Measurements from ENCODE around the gene CRY2. TPM values are rescaled to one million over a fixed set of nuclear protein-coding genes. Genes with fewer than 3 reads are reported as not detected.
A peak's percentile ranks its signal among the peaks of the same experiment; 100 is the strongest.

Gene CRY2
- polyA plus RNA-seq, 1 of the 3 experiments (the other 2 are of a cell fraction) = 6.7 TPM

GRCh38 chr11:45892856-45893255 is 45.6 kb downstream of the CRY2 start:
- Histone ChIP-seq H3K4me3 (ENCODE audit: low read depth in 2 of 2, low read length in 1 of 2) (no peak overlapping the region), H3K27ac (ENCODE audit: low read depth in 2 of 2, low read length in 1 of 2) (no peak overlapping the region), H3K9ac (no peak overlapping the region), H3K4me2 (no peak overlapping the region), H3K4me1 (ENCODE audit: control insufficient read depth in 1 of 2, insufficient read depth in 2 of 2, low read depth in 1 of 2, low read length in 1 of 2) (peaks cover 0 to 19% of the 10 kb centered on the region in 2 experiments; a peak in 1 of 4 replicates), H3K79me2 (ENCODE audit: insufficient read depth) (no peaks in the 10 kb centered on the region), H3F3A (replicated peaks; ENCODE audit: insufficient read depth) (no peaks in the 10 kb centered on the region), H3K27me3 (ENCODE audit: insufficient read depth) (no peaks in the 10 kb centered on the region), H2AFZ (ENCODE audit: low read depth) (no peak overlapping the region), H3K9me2 (no peaks in the 10 kb centered on the region), H3K36me3 (replicated peaks in 1 of 2; ENCODE audit: control insufficient read depth in 1 of 2, insufficient read depth in 2 of 2, low read length in 1 of 2) (no peaks in the 10 kb centered on the region), H4K20me1 (ENCODE audit: insufficient read depth) (no peaks in the 10 kb centered on the region), H3K9me3 (no peaks in the 10 kb centered on the region)
- WGBS (ENCODE audit: low lambda C conversion rate) = 60% methylated on average over 4 of the region's 5 CpGs
- CTCF ChIA-PET = interaction anchor here (1.8 kb wide), 1 partner anchor 20 kb away, joined by 10 read pairs; no protein-coding TSS in a partner anchor
- peak; percentile 2 for DNase-seq
- POLR2A ChIA-PET = no interaction called here
- TF ChIP-seq EZH2phosphoT487 (IDR thresholded peaks at IDR 0.05; ENCODE audit: borderline replicate concordance, low read depth) = no peak
- TF ChIP-seq FOXM1 (IDR thresholded peaks at IDR 0.05; ENCODE audit: low read depth) = no peak
- TF ChIP-seq TCF12 (IDR thresholded peaks at IDR 0.05) = no peak
- TF ChIP-seq ELF1 (IDR thresholded peaks at IDR 0.05) = no peak
- TF ChIP-seq MXI1 (IDR thresholded peaks at IDR 0.05; ENCODE audit: low read depth, low read length) = no peak
- no peak for TF ChIP-seq RAD21 (IDR thresholded peaks at IDR 0.05; ENCODE audit: low read length)
- TF ChIP-seq, protein P1, sequence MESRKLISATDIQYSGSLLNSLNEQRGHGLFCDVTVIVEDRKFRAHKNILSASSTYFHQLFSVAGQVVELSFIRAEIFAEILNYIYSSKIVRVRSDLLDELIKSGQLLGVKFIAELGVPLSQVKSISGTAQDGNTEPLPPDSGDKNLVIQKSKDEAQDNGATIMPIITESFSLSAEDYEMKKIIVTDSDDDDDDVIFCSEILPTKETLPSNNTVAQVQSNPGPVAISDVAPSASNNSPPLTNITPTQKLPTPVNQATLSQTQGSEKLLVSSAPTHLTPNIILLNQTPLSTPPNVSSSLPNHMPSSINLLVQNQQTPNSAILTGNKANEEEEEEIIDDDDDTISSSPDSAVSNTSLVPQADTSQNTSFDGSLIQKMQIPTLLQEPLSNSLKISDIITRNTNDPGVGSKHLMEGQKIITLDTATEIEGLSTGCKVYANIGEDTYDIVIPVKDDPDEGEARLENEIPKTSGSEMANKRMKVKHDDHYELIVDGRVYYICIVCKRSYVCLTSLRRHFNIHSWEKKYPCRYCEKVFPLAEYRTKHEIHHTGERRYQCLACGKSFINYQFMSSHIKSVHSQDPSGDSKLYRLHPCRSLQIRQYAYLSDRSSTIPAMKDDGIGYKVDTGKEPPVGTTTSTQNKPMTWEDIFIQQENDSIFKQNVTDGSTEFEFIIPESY (IDR thresholded peaks at IDR 0.05; ENCODE audit: borderline replicate concordance, low read depth) = no peak
- no peak for TF ChIP-seq RFX5 (IDR thresholded peaks at IDR 0.05; ENCODE audit: low read length)

DNA sequence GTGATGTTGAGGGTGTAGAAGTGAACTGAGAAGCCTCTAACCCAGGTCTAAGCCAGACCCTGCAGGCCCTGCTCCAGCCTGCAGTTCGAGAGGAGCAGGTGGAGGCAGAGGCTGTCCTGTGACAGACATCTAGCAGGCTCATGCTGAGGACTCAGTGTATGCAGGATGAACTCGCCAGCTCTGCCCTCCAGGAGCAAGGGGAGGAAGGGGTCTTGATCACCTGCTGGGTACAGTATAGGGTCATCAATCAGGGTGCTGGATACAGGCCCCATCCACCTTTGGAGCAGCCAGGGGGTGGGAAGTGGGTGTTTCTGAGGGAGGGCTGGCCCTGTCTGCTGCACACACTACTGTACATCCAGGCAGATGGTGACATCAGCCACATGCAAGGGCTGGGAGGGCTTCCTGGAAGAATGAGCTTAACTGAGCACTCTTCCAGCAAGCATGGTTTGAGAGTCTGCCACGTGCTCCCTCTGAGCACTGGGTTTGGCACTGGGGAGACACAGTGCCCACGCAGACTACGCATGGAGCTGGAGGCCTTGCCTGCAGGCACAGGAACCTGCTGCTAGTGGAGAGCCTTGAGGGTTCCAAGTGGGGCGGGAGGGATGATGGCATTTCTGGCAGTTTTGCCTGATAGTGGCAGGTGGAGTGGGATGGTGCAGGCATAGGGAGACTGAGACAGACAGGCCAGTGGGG is 47.4 kb downstream of the CRY2 start:
- Histone ChIP-seq H3K4me3 (ENCODE audit: low read depth in 2 of 2, low read length in 1 of 2) (no peak overlapping the region), H3F3A (replicated peaks; ENCODE audit: insufficient read depth) (no peaks in the 10 kb centered on the region), H3K27me3 (ENCODE audit: insufficient read depth) (no peaks in the 10 kb centered on the region), H3K79me2 (ENCODE audit: insufficient read depth) (no peaks in the 10 kb centered on the region), H3K4me2 (no peak overlapping the region), H3K4me1 (ENCODE audit: control insufficient read depth in 1 of 2, insufficient read depth in 2 of 2, low read depth in 1 of 2, low read length in 1 of 2) (peaks cover 6 to 32% of the 10 kb centered on the region in 2 experiments; a peak in 2 of 4 replicates), H2AFZ (ENCODE audit: low read depth) (no peak overlapping the region), H3K9me3 (no peaks in the 10 kb centered on the region), H3K9ac (no peak overlapping the region), H3K36me3 (replicated peaks in 1 of 2; ENCODE audit: control insufficient read depth in 1 of 2, insufficient read depth in 2 of 2, low read length in 1 of 2) (no peaks in the 10 kb centered on the region), H3K27ac (ENCODE audit: low read depth in 2 of 2, low read length in 1 of 2) (no peak overlapping the region; a peak in 1 of 4 replicates), H4K20me1 (ENCODE audit: insufficient read depth) (no peaks in the 10 kb centered on the region), H3K9me2 (no peaks in the 10 kb centered on the region)
- ChIA-PET CTCF (interaction anchor here (1.0 to 4.6 kb wide), 4 partner anchors 14 to 70 kb away, joined by 3 to 20 read pairs (median 8); no protein-coding TSS in a partner anchor), POLR2A (no interaction called here)
- 67% methylated on average over 2 of the region's 6 CpGs for WGBS (ENCODE audit: low lambda C conversion rate)
- peak; percentile 14 for DNase-seq
- TF ChIP-seq SMC3 (IDR thresholded peaks at IDR 0.05; ENCODE audit: low read depth, low read length) = no peak
- no peak for TF ChIP-seq YY1 (IDR thresholded peaks at IDR 0.05; ENCODE audit: low read depth)
- no peak for TF ChIP-seq TEAD4 (IDR thresholded peaks at IDR 0.05; ENCODE audit: borderline replicate concordance, insufficient read depth)
- no peak for TF ChIP-seq TCF12 (IDR thresholded peaks at IDR 0.05)
- no peak for TF ChIP-seq RFX5 (IDR thresholded peaks at IDR 0.05; ENCODE audit: low read length)
- no peak for TF ChIP-seq TAF1 (IDR thresholded peaks at IDR 0.05; ENCODE audit: borderline replicate concordance, low read depth, low read length)
- no peak for TF ChIP-seq EP300 (IDR thresholded peaks at IDR 0.05; ENCODE audit: borderline replicate concordance in 1 of 2, low read depth in 1 of 2, low read length in 1 of 2)
- TF ChIP-seq, protein P2, sequence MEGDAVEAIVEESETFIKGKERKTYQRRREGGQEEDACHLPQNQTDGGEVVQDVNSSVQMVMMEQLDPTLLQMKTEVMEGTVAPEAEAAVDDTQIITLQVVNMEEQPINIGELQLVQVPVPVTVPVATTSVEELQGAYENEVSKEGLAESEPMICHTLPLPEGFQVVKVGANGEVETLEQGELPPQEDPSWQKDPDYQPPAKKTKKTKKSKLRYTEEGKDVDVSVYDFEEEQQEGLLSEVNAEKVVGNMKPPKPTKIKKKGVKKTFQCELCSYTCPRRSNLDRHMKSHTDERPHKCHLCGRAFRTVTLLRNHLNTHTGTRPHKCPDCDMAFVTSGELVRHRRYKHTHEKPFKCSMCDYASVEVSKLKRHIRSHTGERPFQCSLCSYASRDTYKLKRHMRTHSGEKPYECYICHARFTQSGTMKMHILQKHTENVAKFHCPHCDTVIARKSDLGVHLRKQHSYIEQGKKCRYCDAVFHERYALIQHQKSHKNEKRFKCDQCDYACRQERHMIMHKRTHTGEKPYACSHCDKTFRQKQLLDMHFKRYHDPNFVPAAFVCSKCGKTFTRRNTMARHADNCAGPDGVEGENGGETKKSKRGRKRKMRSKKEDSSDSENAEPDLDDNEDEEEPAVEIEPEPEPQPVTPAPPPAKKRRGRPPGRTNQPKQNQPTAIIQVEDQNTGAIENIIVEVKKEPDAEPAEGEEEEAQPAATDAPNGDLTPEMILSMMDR (IDR thresholded peaks at IDR 0.05) = no peak
- no peak for TF ChIP-seq RAD21 (IDR thresholded peaks at IDR 0.05; ENCODE audit: low read length)
- no peak for TF ChIP-seq FOXM1 (IDR thresholded peaks at IDR 0.05; ENCODE audit: low read depth)
- TF ChIP-seq MAX (IDR thresholded peaks at IDR 0.05; ENCODE audit: low read depth) = no peak
